Gastrocnemius medialis (tissue), 4 donors: ENCODE data around the gene DENND4B. TPM values are rescaled to one million over a fixed set of nuclear protein-coding genes. Genes with fewer than 3 reads are reported as not detected.

Source experiments
- ATAC-seq, 2 donors: fragments of 150-250 bp; one replicate each; pipeline ENCODE4 v1.9.1; 2016
- DNase-seq, 2 donors: peaks; one replicate each; pipeline ENCODE4 v3.0.0-alpha.2; 2019
- H3K27ac ChIP-seq, 4 donors: fragments of 200-600 bp; sonication (generic); 1 replicate in 1 of 4; 2 replicates in 3 of 4; pipeline ENCODE4 v1.5.1; 2016 to 2018; ENCODE audit warnings: mild to moderate bottlenecking in 2 of 4, moderate library complexity in 1 of 4
- H3K27me3 ChIP-seq, 3 donors: fragments of 200-600 bp; sonication (generic) in 2 of 3; 1 replicate in 1 of 3; 2 replicates in 2 of 3; pipeline versions ENCODE4 v1.5.1 to v1.6.0; 2016 to 2019; ENCODE audit warnings: mild to moderate bottlenecking in 1 of 3, moderate library complexity in 1 of 3
- H3K36me3 ChIP-seq, 2 donors: fragments of 200-600 bp; sonication (generic) in 1 of 2; one replicate each; pipeline ENCODE4 v1.5.1; 2017 to 2018
- H3K4me1 ChIP-seq, 2 donors: fragments of 200-600 bp; sonication (generic) in 1 of 2; one replicate each; pipeline ENCODE4 v1.5.1; 2016 to 2017; ENCODE audit warnings: mild to moderate bottlenecking in 2 of 2
- H3K4me3 ChIP-seq, 4 donors: fragments of 200-600 bp; sonication (generic) in 3 of 4; 1 replicate in 1 of 4; 2 replicates in 3 of 4; pipeline ENCODE4 v1.5.1; 2016 to 2019; ENCODE audit warnings: mild to moderate bottlenecking in 2 of 4
- H3K9me3 ChIP-seq, 3 donors: fragments of 200-600 bp; sonication (generic) in 2 of 3; 1 replicate in 1 of 3; 2 replicates in 2 of 3; pipeline ENCODE4 v1.5.1; 2016 to 2019
- POLR2A ChIP-seq, 2 donors: fragments of 450-650 bp; IDR thresholded peaks; one replicate each; pipeline ENCODE4 v1.6.1; 2017; ENCODE audit warnings: antibody characterized with exemption in 2 of 2, mild to moderate bottlenecking in 2 of 2, moderate library complexity in 2 of 2
- in situ Hi-C, 4 donors: fragments of 200-750 bp; cut with MboI; loops; one replicate each; pipeline versions ENCODE4 v1.15.0 to v1.8.0; 2017; ENCODE audit warnings: low sequenced_read_pairs in 4 of 4
- intact Hi-C: fragments of 100-400 bp; cut with DNase I; formaldehyde crosslinking; loops from one replicate; pipeline ENCODE4 v1.15.1; 2023; ENCODE audit warnings: low total_unique reads
- total RNA-seq, 4 donors: library from RNA; depleted of rRNA; stranded (reverse); fragments of >200 nt; gene quantifications; one replicate each; pipeline versions ENCODE4 v1.1.0 to v1.2.3, GENCODE V29; 2016
- TF ChIP-seq, protein P1 (sequence below), 5 experiments: fragments of 450-650 bp in 3 of 5; fragments of 200-600 bp in 2 of 5; sonication (generic) in 2 of 5; IDR thresholded peaks in 4 of 5; conservative IDR thresholded peaks in 1 of 5; 1 replicate in 4 of 5; 2 replicates in 1 of 5; pipeline ENCODE4 v1.5.1; 2016 to 2019; ENCODE audit warnings: antibody characterized with exemption in 5 of 5, mild to moderate bottlenecking in 3 of 5, moderate library complexity in 3 of 5

DENND4B gene
- total RNA-seq, 4 donors from 2014 or later: 38.0 to 45.8 (median 40.1) TPM

DNA sequence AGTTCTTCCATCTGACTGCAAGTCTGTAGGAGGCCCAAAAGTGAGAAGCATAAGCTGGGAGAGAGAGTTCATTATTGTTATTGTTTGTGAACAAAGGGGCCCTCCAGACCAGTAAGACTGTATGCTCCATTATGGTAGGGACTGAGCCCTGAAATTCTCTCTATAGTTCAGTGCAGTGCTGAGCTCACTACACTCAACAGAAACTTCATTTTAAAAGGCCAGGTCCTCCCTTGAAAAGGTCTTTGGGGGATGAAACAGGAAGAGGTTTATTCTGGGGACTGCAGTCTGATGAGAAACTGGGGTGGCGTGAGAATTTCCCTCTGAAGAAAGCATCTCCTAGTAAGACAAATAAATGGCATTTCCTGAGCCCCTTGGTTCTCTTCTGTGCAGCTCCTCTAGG is 18.3 kb downstream of the DENND4B start:
- peaks cover 0 to 36% of the 10 kb centered on the region in 2 donors for H3K36me3 ChIP-seq
- no peaks in the 10 kb centered on the region for H3K9me3 ChIP-seq
- DNase-seq (no peak), ATAC-seq (no peak)
- no peak overlapping the region for H3K4me3 ChIP-seq
- peak overlapping the region in 2 of 4 donors; percentile 17 to 48 for H3K27ac ChIP-seq
- peaks cover 7% of the 10 kb centered on the region in 2 donors for H3K4me1 ChIP-seq
- no peaks in the 10 kb centered on the region for H3K27me3 ChIP-seq
- in situ Hi-C loops (loop anchor here in 1 of 4 donors (10.0 kb wide), 1 partner anchor 57 kb away; the partner anchor contains the start of gene RAB13), intact Hi-C loops (no loop called here)
- TF ChIP-seq POLR2A (IDR thresholded peaks at IDR 0.05): no peak
- TF ChIP-seq, protein P1, sequence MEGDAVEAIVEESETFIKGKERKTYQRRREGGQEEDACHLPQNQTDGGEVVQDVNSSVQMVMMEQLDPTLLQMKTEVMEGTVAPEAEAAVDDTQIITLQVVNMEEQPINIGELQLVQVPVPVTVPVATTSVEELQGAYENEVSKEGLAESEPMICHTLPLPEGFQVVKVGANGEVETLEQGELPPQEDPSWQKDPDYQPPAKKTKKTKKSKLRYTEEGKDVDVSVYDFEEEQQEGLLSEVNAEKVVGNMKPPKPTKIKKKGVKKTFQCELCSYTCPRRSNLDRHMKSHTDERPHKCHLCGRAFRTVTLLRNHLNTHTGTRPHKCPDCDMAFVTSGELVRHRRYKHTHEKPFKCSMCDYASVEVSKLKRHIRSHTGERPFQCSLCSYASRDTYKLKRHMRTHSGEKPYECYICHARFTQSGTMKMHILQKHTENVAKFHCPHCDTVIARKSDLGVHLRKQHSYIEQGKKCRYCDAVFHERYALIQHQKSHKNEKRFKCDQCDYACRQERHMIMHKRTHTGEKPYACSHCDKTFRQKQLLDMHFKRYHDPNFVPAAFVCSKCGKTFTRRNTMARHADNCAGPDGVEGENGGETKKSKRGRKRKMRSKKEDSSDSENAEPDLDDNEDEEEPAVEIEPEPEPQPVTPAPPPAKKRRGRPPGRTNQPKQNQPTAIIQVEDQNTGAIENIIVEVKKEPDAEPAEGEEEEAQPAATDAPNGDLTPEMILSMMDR (IDR thresholded peaks at IDR 0.05 in 4 of 5, conservative IDR thresholded peaks at IDR 0.05 in 1 of 5): no peak

DNA sequence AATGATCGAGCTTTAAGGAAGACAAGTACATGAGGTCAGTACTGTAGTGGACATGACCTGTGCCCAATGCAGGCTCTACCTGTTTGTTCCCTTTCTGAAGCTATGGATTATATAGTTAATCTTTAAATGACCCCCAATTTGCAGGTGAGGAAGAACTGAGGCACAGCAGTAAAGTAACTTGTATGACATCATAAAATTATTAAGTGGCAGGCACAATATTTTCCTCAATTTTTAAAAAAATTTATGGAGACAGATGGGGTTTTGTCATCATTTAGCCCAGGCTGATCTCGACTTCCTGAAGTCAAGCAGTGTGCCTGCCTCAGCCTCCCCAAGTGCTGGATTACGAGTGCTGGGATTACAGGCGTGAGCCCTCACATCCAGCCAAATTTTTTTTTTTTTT is 20.1 kb downstream of the DENND4B start:
- Histone ChIP-seq H3K27me3 (no peaks in the 10 kb centered on the region), H3K4me3 (no peak overlapping the region), H3K4me1 (peaks cover 11% of the 10 kb centered on the region in 2 donors), H3K36me3 (peaks cover 0 to 19% of the 10 kb centered on the region in 2 donors), H3K27ac (no peak overlapping the region), H3K9me3 (no peaks in the 10 kb centered on the region)
- intact Hi-C loops (no loop called here), in situ Hi-C loops (loop anchor here in 1 of 4 donors (10.0 kb wide), 1 partner anchor 58 kb away; the partner anchor contains the start of gene RAB13)
- ATAC-seq (no peak), DNase-seq (no peak)
- TF ChIP-seq POLR2A (IDR thresholded peaks at IDR 0.05): no peak
- TF ChIP-seq, protein P1 (IDR thresholded peaks at IDR 0.05 in 4 of 5, conservative IDR thresholded peaks at IDR 0.05 in 1 of 5): no peak

DNA sequence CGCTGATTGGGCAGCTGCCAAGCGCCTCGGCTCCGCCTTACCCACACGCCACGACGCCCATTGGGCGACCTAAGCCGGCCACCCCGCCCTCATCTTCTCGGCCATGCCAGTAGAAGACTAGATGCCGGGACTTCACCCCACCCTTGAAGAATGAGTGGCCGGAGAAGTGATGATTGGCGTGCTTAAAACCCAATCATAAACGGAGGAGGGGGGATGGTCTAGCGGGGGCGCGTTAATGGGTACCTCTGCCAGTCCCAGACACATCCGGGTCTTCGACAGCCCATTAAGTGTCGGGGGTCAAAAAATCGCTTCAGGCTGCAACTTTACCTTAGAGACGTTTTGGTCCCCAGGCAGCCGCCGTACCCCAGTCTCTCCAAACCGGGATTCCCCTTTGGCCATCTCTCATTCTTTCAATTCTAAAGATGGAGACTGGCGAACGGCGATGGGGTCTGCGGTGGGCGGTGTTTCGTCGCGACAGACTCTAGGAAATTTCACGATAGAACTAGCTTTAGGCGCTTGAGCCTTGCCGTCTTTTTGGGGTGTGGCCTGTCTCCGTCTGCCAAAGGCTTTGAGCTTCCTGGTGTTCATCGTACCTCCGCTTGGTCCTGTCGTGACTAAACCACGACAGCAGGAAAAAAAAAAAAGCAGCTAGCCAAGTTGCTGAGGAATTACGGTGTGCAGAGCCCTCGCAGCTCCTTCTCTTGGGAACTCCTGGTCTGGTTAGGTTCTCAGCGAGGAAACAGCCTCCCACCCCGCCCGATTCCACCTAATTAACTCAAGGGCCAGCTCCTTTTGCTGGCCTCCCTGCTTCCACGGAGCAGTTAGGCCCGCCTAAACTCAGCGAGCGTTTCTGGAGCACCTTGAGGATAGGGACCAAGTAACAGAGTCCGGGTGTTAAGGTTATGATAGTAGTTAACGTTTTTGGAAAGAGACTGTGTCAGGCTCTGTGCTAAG is 23.3 kb downstream of the DENND4B start, which contains the start of gene GATAD2B:
Gene GATAD2B, minus strand, starts transcription at position 1 of the 954 bp plus-strand sequence. CDS start 94,625 bp downstream, outside the sequence.
- H3K27ac ChIP-seq: peak within 1 kb of the TSS; percentile 98 to 99 (median 98)
- in situ Hi-C loops (loop anchor here (10.0 to 25.0 kb wide), 2 partner anchors 62 to 111 kb away; partner anchors contain the start of gene RAB13 (in 1 of the 4)), intact Hi-C loops (loop anchor here (1.0 to 5.0 kb wide), 5 partner anchors 23 to 126 kb away; partner anchors contain the start of genes CRTC2, DENND4B and RAB13)
- no peaks in the 10 kb centered on the region for H3K36me3 ChIP-seq
- ATAC-seq (peak; percentile 96 to 98), DNase-seq (peak; percentile 100)
- H3K9me3 ChIP-seq: no peaks in the 10 kb centered on the region
- peak within 1 kb of the TSS; percentile 56 to 93 (median 92) for H3K4me3 ChIP-seq
- no peaks in the 10 kb centered on the region for H3K27me3 ChIP-seq
- peaks cover 42% of the 10 kb centered on the region in 2 donors for H3K4me1 ChIP-seq
- TF ChIP-seq POLR2A (IDR thresholded peaks at IDR 0.05): peak; percentile 2 to 68
- TF ChIP-seq, protein P1 (IDR thresholded peaks at IDR 0.05 in 4 of 5, conservative IDR thresholded peaks at IDR 0.05 in 1 of 5): no peak

DNA sequence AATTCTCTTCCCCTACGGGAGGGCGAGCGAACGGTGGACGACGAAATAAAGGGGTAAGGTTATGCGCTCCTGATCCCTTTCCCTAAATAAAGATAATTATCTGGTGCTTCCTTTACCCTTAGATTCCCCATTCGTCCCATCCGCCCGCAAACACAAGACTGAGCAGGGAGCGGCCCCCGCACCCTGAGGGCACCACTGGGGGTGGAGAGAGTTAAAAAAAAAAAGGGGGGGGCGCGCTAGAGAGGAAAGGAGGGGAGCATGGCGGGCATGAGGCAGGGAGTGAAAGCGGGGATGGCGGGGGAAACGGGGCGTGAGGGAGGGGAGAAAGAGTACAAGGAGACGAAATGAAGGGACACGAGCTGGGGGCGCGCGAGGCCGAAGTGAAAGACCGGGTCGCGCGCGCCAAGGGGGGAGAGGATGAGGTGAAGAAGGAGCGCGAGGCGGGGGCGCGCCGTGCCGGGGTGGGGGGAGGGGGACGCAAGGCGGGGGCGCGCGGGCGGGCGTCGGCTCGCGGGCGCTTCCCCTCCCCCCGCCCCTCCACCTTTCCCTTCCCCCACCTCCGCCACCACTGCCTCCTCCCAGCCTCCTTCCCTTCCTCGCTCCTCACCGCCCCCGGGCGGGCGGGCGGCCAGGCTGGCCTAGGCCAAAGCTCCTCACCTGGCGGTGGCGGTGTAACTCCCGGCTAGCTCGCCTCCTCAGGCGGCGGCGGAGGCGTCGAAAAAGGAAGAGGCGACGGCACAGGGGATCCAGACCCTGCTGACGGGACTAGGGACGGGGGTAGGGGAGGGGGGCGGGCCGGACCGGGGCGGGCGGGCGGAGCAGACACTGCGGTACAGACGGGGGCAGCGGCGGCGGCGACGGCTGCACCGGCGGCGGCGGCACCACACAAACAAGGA is 24.2 kb downstream of the DENND4B start:
- Histone ChIP-seq H3K36me3 (no peaks in the 10 kb centered on the region), H3K4me3 (peak overlapping the region; percentile 56 to 93 (median 89)), H3K9me3 (no peaks in the 10 kb centered on the region), H3K27ac (peak overlapping the region; percentile 98 to 99 (median 98)), H3K4me1 (peaks cover 47 to 50% of the 10 kb centered on the region in 2 donors), H3K27me3 (no peaks in the 10 kb centered on the region)
- TF ChIP-seq POLR2A (IDR thresholded peaks at IDR 0.05): peak in 1 of 2 donors; percentile 58
- TF ChIP-seq, protein P1 (IDR thresholded peaks at IDR 0.05 in 4 of 5, conservative IDR thresholded peaks at IDR 0.05 in 1 of 5): peak in 1 of 5 experiments; percentile 25
- intact Hi-C loops (loop anchor here (5.0 kb wide), 3 partner anchors 65 to 125 kb away; partner anchors contain the start of gene RAB13), in situ Hi-C loops (loop anchor here (10.0 to 25.0 kb wide), 2 partner anchors 62 to 110 kb away; partner anchors contain the start of gene RAB13 (in 1 of the 4))
- ATAC-seq (peak; percentile 22 to 26), DNase-seq (peak in 1 of 2 donors; percentile 51)
